Neuron (in vitro differentiated cells): ENCODE data around the gene PTPRN2.

Source experiments
- H2AFZ ChIP-seq: one replicate; pipeline ENCODE4 v1.6.1; 2013; ENCODE audit warnings: low read depth, mild to moderate bottlenecking, inconsistent platforms, low read length, moderate library complexity
- H3K27me3 ChIP-seq: one replicate; pipeline ENCODE4 v1.6.1; 2013; ENCODE audit warnings: low read length; ENCODE audit not compliant: insufficient read depth
- H3K36me3 ChIP-seq: one replicate; pipeline ENCODE4 v1.6.1; 2013; ENCODE audit warnings: low read length; ENCODE audit not compliant: insufficient read depth
- H3K4me1 ChIP-seq: one replicate; pipeline ENCODE4 v1.6.1; 2013; ENCODE audit warnings: low read length; ENCODE audit not compliant: insufficient read depth
- H3K4me3 ChIP-seq: 2 replicates; pipeline ENCODE4 v1.5.1; 2013; ENCODE audit warnings: mild to moderate bottlenecking, low read length, moderate library complexity
- H3K9me3 ChIP-seq: one replicate; pipeline ENCODE4 v1.6.1; 2013; ENCODE audit warnings: low read length

Gene PTPRN2

DNA sequence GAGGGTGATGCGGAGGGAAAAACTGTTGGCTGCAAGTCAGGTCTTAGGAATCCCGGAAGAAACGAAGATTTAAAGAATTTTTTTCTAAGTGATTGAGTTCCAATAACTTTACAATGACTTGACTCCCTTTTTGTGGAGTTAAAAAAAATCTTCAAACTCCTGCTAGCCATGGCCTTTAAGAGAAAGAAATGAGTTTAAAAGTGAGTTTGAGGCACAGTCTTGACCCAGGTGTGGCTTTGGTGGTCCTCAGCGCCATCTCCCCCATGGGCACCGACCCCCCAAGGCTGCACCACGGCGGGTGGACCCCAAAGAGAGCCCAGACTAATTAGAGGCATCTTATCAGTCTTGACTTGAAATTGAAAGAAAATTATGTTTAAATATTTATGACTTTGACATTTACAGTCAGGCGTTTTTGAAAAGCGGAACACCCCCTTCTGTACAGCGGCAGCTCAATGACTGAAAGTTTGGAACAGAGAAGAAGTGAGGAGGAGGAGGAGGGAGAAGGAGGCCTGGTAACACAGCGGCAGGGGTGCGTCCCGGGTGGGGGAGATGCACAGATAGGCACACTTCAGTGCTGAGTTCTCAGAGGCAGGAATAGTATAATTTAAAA, 901.2 kb downstream of the PTPRN2 start:
- Histone ChIP-seq H3K36me3 (peaks cover 50% of the 10 kb centered on the region), H3K4me3 (peak overlapping the region; percentile 65), H2AFZ (no peak overlapping the region), H3K9me3 (no peaks in the 10 kb centered on the region), H3K4me1 (peaks cover 41% of the 10 kb centered on the region), H3K27me3 (no peaks in the 10 kb centered on the region)

DNA sequence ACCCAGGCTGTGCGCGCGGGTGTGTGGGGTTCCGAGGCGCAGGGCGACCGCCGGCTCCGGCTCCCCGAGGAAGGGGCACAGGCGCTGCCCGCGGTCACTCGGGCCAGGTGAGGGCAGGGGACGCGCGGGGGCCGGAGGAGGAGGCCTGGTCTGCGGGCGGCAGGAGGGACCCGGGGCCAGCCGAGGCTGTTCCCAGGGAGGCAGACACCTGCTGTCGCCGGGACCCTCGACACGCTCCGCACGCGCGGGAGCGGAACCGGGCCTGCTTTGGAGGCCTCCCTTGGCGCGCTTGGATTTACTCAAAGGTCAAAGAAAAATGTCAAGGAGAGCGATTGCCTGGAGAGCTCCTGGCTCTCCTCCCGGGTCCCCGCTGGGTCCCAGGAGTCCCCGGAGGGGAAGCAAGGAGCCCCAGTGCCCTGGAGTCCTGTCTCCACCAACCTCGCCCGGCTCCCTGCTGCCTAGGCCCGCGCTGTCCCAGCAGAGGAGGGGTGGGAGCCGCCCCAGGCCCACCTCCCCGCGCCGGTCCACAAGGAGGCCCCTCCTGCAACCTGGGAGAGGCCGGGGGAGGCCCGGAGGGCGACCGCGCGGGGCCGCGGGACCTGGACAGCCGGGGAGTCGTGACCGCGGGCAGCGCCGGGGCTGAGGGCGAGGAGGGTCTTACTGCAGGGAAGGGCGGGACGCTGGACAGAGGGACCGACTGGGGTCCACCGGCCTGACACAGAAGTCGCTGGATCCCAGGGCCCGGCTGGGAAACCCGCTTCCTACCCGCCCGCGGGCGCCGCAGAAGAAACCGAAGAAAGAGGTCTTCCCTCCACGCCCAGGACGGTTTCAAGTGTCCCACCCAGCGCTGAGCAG, 902.0 kb downstream of the PTPRN2 start:
- Histone ChIP-seq H3K27me3 (no peaks in the 10 kb centered on the region), H3K9me3 (no peaks in the 10 kb centered on the region), H3K36me3 (peaks cover 57% of the 10 kb centered on the region), H3K4me3 (peak overlapping the region; percentile 65), H2AFZ (no peak overlapping the region), H3K4me1 (peaks cover 49% of the 10 kb centered on the region)

GRCh38 chr7:157684909-157685429, 902.7 kb downstream of the PTPRN2 start:
- Histone ChIP-seq H3K4me1 (peaks cover 55% of the 10 kb centered on the region), H2AFZ (no peak overlapping the region), H3K9me3 (no peaks in the 10 kb centered on the region), H3K4me3 (peak overlapping the region; percentile 65), H3K27me3 (no peaks in the 10 kb centered on the region), H3K36me3 (peaks cover 64% of the 10 kb centered on the region)

DNA sequence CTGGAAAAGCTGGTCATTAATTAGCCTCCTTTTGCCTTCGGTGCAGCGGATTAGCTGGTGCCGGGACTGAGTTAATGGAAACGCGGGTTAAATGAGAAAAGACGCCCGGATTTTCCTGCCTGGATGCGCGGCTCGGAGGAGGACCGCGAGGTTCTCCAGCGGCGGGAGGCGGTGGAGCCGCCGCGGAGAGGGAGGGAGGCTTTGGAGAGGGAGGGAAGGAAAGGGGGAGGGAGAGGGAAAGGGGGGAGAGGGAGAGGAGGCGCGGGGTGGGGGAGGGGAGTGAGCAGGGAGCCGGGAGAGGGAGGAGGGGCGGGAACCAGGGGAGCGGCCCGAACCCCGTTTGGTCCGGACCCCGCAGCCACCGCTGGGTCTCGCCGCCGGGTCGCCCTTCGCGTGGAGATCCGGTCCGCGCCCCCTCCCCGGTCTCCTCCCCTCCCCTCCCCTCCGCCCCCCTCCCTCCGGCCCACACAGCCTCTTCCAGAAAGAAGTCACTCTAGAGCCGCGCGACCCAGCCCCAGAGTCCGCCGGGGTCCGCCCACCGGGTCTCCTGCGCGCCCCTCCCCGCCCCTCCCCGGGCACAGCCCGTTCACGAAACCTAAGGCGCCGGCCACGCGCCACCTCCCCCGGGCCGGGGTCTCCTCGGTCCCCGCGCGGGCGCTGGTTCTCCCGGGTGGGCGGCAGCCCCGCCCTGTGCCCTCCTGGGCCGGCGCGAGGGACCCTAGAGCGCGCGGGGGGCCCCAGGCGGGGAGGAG, 903.3 kb downstream of the PTPRN2 start:
- no peaks in the 10 kb centered on the region for H3K9me3 ChIP-seq
- H2AFZ ChIP-seq: no peak overlapping the region
- H3K36me3 ChIP-seq: peaks cover 70% of the 10 kb centered on the region
- no peaks in the 10 kb centered on the region for H3K27me3 ChIP-seq
- H3K4me1 ChIP-seq: peaks cover 62% of the 10 kb centered on the region
- peak overlapping the region; percentile 65 for H3K4me3 ChIP-seq

- H3K27me3 ChIP-seq: no peaks in the 10 kb centered on the region
- peaks cover 70% of the 10 kb centered on the region for H3K36me3 ChIP-seq
These were observed 903.9 kb downstream of the PTPRN2 start for GRCh38 chr7:157683747-157684156.

GRCh38 chr7:157682946-157683746, 904.5 kb downstream of the PTPRN2 start:
- H3K4me1 ChIP-seq: peaks cover 74% of the 10 kb centered on the region
- H3K9me3 ChIP-seq: no peaks in the 10 kb centered on the region
- H2AFZ ChIP-seq: no peak overlapping the region
- H3K27me3 ChIP-seq: no peaks in the 10 kb centered on the region
- H3K4me3 ChIP-seq: peak overlapping the region; percentile 57
- H3K36me3 ChIP-seq: peaks cover 71% of the 10 kb centered on the region

More at GRCh38 chr7:157683747-157684156, 903.9 kb downstream of the PTPRN2 start:
- peak overlapping the region; percentile 57 for H3K4me3 ChIP-seq
- H2AFZ ChIP-seq: no peak overlapping the region
- peaks cover 68% of the 10 kb centered on the region for H3K4me1 ChIP-seq
- H3K9me3 ChIP-seq: no peaks in the 10 kb centered on the region

DNA sequence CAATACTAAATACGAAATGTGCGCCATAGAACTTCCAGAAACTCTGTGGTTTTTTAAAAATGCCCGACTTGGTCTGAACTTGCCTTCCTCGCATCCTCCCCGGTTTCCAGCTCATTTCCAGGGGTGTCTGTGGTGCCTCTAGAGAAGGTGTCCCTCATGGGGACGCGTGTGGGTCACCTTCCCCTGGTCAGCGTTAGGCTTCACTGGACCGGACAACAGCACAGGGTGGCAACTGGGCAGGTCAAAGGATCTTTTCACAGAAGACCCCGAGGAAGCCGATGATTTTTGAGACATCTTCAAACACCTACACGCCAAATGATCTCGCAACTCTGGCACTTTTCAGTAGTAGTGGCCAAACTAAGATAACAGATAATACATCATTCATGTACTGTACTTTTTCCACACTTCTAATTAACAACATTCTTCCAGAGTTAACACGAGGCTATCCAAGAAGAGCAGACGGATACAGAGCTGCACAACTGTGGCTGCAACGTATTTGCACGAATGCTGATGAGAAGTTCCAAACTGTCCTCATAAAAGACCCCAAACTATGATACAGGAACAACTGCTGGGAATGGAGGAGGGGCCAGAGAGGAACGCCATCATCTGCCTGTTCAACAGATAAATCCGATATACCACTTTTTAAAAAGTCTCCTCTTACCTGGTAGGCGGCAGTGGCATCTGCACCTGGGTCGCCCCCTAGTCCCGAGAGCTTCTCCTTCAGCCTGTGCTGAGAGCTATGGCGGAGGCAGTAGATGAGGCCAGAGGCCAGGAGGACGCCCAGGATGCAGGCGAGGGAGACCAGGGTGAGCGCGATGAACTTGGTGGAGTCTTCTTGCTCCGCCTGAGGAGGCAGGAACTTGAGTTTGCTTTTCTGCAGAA, 905.3 kb downstream of the PTPRN2 start:
- peaks cover 77% of the 10 kb centered on the region for H3K4me1 ChIP-seq
- no peak overlapping the region for H3K4me3 ChIP-seq
- H3K36me3 ChIP-seq: peaks cover 77% of the 10 kb centered on the region
- no peaks in the 10 kb centered on the region for H3K27me3 ChIP-seq
- H2AFZ ChIP-seq: no peak overlapping the region
- H3K9me3 ChIP-seq: no peaks in the 10 kb centered on the region

- no peak overlapping the region for H3K4me3 ChIP-seq
- H3K4me1 ChIP-seq: peaks cover 63% of the 10 kb centered on the region
- H3K9me3 ChIP-seq: peaks cover 6% of the 10 kb centered on the region
- no peaks in the 10 kb centered on the region for H3K27me3 ChIP-seq
- peaks cover 92% of the 10 kb centered on the region for H3K36me3 ChIP-seq
- no peak overlapping the region for H2AFZ ChIP-seq
These were observed 908.0 kb downstream of the PTPRN2 start for GRCh38 chr7:157679607-157680006.

GRCh38 chr7:157678501-157678900, 909.1 kb downstream of the PTPRN2 start:
- Histone ChIP-seq H3K27me3 (no peaks in the 10 kb centered on the region), H2AFZ (no peak overlapping the region), H3K9me3 (peaks cover 10% of the 10 kb centered on the region), H3K4me3 (no peak overlapping the region), H3K4me1 (peaks cover 57% of the 10 kb centered on the region), H3K36me3 (peaks cover 97% of the 10 kb centered on the region)

GRCh38 chr7:157676456-157677255, 911.0 kb downstream of the PTPRN2 start:
- Histone ChIP-seq H3K27me3 (no peaks in the 10 kb centered on the region), H3K4me1 (peaks cover 47% of the 10 kb centered on the region), H3K9me3 (peaks cover 12% of the 10 kb centered on the region), H3K4me3 (no peak overlapping the region), H2AFZ (no peak overlapping the region), H3K36me3 (peaks cover 96% of the 10 kb centered on the region)

DNA sequence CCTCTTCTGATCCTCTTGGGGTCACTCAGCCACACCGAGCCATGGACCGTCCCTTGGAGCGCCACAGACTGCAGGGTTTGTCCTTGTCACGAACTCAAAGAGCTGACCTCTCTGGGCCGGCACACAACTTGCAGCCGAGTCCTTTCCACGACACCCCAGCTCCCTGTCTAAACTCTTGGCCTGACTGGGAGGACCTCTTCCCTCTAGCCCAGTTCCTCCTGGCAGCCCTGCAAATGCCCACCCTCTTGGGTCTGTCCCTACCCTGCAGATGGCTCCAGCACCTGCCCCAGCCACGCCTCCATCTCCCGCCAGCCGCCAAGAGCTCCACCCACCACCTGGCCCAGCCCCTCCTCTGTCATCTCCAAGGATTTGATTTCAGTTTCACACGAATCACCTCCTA, 911.6 kb downstream of the PTPRN2 start:
- H3K36me3 ChIP-seq: peaks cover 91% of the 10 kb centered on the region
- no peaks in the 10 kb centered on the region for H3K27me3 ChIP-seq
- H2AFZ ChIP-seq: no peak overlapping the region
- H3K9me3 ChIP-seq: peaks cover 12% of the 10 kb centered on the region
- H3K4me3 ChIP-seq: no peak overlapping the region
- H3K4me1 ChIP-seq: peaks cover 47% of the 10 kb centered on the region
